ENCODE data around the gene ANAPC4.

The ANAPC4 gene

GRCh38 chr4:25377572-25378436 lies 741 bp downstream of the ANAPC4 start:
- CTCF ChIA-PET = interaction anchor here (0.6 to 1.3 kb wide), 3 partner anchors 9 to 245 kb away, joined by 4 read pairs; partner anchors contain the start of gene ZCCHC4
- Histone ChIP-seq H3K27ac (ENCODE audit: extremely low read depth, low read depth, low read length) (peak overlapping the region; percentile 28; the same call in 1 of the 2 replicates), H3K9me3 (ENCODE audit: control insufficient read depth, insufficient read depth, low read depth, low read length) (no peaks in the 10 kb centered on the region), H3K36me3 (ENCODE audit: control insufficient read depth in 2 of 2, insufficient read depth in 1 of 2, low read length in 2 of 2) (peaks cover 4 to 35% of the 10 kb centered on the region in 2 experiments), H3K4me3 (ENCODE audit: low read depth, low read length) (peak overlapping the region; percentile 89), H3K4me1 (ENCODE audit: control insufficient read depth, insufficient read depth, low read length) (0 out of 2 replicates have a peak, but pooled peaks cover 3% of the 10 kb centered on the region)
- POLR2A ChIA-PET = no interaction called here
- TF ChIP-seq, protein P1, sequence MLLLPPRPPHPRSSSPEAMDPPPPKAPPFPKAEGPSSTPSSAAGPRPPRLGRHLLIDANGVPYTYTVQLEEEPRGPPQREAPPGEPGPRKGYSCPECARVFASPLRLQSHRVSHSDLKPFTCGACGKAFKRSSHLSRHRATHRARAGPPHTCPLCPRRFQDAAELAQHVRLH (tag by site-specific recombination; IDR thresholded peaks at IDR 0.05) = no peak
- TF ChIP-seq ZFP3 (tag by site-specific recombination; IDR thresholded peaks at IDR 0.05; ENCODE audit: low read depth) = no peak
- 0 out of 2 replicates have a peak, but pooled peaks have one; percentile 41 for TF ChIP-seq ZFP37 (tag by site-specific recombination; IDR thresholded peaks at IDR 0.05)
- TF ChIP-seq ZSCAN30 (tag by site-specific recombination; IDR thresholded peaks at IDR 0.05) = no peak
- TF ChIP-seq SP2 (tag by site-specific recombination; IDR thresholded peaks at IDR 0.05) = no peak
- peak; percentile 19; the same call in 1 of the 2 replicates for TF ChIP-seq ZNF335 (tag by site-specific recombination; conservative IDR thresholded peaks at IDR 0.05)
- no peak for TF ChIP-seq ZNF747 (tag by site-specific recombination; IDR thresholded peaks at IDR 0.05)
- TF ChIP-seq, protein P2, sequence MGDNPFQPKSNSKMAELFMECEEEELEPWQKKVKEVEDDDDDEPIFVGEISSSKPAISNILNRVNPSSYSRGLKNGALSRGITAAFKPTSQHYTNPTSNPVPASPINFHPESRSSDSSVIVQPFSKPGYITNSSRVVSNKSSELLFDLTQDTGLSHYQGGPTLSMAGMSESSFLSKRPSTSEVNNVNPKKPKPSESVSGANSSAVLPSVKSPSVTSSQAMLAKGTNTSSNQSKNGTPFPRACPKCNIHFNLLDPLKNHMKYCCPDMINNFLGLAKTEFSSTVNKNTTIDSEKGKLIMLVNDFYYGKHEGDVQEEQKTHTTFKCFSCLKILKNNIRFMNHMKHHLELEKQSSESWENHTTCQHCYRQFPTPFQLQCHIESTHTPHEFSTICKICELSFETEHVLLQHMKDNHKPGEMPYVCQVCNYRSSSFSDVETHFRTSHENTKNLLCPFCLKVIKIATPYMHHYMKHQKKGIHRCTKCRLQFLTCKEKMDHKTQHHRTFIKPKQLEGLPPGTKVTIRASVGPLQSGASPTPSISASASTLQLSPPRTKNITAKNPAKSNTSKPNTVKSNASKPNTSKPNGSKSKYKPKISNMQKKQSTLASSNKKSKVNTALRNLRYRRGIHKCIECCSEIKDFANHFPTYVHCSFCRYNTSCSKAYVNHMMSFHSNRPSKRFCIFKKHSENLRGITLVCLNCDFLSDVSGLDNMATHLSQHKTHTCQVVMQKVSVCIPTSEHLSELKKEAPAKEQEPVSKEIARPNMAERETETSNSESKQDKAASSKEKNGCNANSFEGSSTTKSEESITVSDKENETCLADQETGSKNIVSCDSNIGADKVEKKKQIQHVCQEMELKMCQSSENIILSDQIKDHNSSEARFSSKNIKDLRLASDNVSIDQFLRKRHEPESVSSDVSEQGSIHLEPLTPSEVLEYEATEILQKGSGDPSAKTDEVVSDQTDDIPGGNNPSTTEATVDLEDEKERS (tag by site-specific recombination; IDR thresholded peaks at IDR 0.05) = peak; percentile 38; the same call in 1 of the 2 replicates
- no peak for TF ChIP-seq ZNF549 (tag by site-specific recombination; IDR thresholded peaks at IDR 0.05)
- no peak for TF ChIP-seq YY1 (tag by site-specific recombination; IDR thresholded peaks at IDR 0.05)
- TF ChIP-seq ZNF202 (tag by site-specific recombination; IDR thresholded peaks at IDR 0.05; ENCODE audit: borderline replicate concordance) = no peak
- TF ChIP-seq, protein P3, sequence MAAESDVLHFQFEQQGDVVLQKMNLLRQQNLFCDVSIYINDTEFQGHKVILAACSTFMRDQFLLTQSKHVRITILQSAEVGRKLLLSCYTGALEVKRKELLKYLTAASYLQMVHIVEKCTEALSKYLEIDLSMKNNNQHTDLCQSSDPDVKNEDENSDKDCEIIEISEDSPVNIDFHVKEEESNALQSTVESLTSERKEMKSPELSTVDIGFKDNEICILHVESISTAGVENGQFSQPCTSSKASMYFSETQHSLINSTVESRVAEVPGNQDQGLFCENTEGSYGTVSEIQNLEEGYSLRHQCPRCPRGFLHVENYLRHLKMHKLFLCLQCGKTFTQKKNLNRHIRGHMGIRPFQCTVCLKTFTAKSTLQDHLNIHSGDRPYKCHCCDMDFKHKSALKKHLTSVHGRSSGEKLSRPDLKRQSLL (tag by site-specific recombination; IDR thresholded peaks at IDR 0.05) = no peak
- TF ChIP-seq ZNF311 (tag by site-specific recombination; IDR thresholded peaks at IDR 0.05; ENCODE audit: borderline replicate concordance) = no peak
- no peak for TF ChIP-seq SCRT1 (tag by site-specific recombination; IDR thresholded peaks at IDR 0.05; ENCODE audit: borderline replicate concordance)
- TF ChIP-seq KLF1 (tag by site-specific recombination; IDR thresholded peaks at IDR 0.05) = no peak
- no peak for TF ChIP-seq ZNF37A (tag by site-specific recombination; IDR thresholded peaks at IDR 0.05)
- TF ChIP-seq ZNF121 (tag by site-specific recombination; IDR thresholded peaks at IDR 0.05) = no peak
- peak; percentile 76 for TF ChIP-seq SETDB1 (IDR thresholded peaks at IDR 0.05; ENCODE audit: insufficient read length, low read length)
- TF ChIP-seq, protein P4, sequence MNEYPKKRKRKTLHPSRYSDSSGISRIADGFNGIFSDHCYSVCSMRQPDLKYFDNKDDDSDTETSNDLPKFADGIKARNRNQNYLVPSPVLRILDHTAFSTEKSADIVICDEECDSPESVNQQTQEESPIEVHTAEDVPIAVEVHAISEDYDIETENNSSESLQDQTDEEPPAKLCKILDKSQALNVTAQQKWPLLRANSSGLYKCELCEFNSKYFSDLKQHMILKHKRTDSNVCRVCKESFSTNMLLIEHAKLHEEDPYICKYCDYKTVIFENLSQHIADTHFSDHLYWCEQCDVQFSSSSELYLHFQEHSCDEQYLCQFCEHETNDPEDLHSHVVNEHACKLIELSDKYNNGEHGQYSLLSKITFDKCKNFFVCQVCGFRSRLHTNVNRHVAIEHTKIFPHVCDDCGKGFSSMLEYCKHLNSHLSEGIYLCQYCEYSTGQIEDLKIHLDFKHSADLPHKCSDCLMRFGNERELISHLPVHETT (tag by site-specific recombination; IDR thresholded peaks at IDR 0.05) = no peak
